ENCODE measurements around the gene CCBE1.

GRCh38 chr18:59717291-59717690, 20.1 kb upstream of the CCBE1 start:
- TF ChIP-seq CTCF (conservative IDR thresholded peaks at IDR 0.05; ENCODE audit: low read depth, low read length) = no peak
- no peak for TF ChIP-seq FOS (IDR thresholded peaks at IDR 0.05; ENCODE audit: low read depth, low read length)
- TF ChIP-seq POLR2A (IDR thresholded peaks at IDR 0.05; ENCODE audit: low read depth, low read length) = no peak
- TF ChIP-seq USF2 (IDR thresholded peaks at IDR 0.05; ENCODE audit: low read depth, low read length) = no peak
- TF ChIP-seq MAZ (IDR thresholded peaks at IDR 0.05; ENCODE audit: borderline replicate concordance, low read depth, low read length) = no peak

Measured in IMR-90 (cell line).